GM06990 (cell line): ENCODE data around the gene TCFL5.

Experiments
- DNase-seq: peaks from one replicate; pipeline ENCODE4 v3.0.0-alpha.2; 2011; ENCODE audit not compliant: insufficient read length; ENCODE audit errors: extremely low read depth
- H3K27me3 ChIP-seq: replicated peaks from 2 replicates; pipeline ENCODE4 v1.6.0; 2011; ENCODE audit warnings: low read length; ENCODE audit not compliant: control insufficient read depth, insufficient read depth
- H3K36me3 ChIP-seq: 2 replicates; pipeline ENCODE4 v1.5.1; 2011; ENCODE audit warnings: low read length; ENCODE audit not compliant: control insufficient read depth, insufficient read depth
- H3K4me3 ChIP-seq: replicated peaks from 2 replicates; pipeline ENCODE4 v1.5.1; 2011; ENCODE audit warnings: low read depth, mild to moderate bottlenecking, control low read depth, low read length
- CTCF ChIP-seq: IDR thresholded peaks from 2 replicates; pipeline ENCODE4 v1.5.1; 2011; ENCODE audit warnings: low read length, control low read depth, mild to moderate bottlenecking, inconsistent platforms; ENCODE audit not compliant: insufficient read depth, poor library complexity, severe bottlenecking

Gene TCFL5

GRCh38 chr20:62889411-62889810 is 27.8 kb upstream of the TCFL5 start:
- H3K27me3 ChIP-seq = no peaks in the 10 kb centered on the region
- peaks cover 58% of the 10 kb centered on the region for H3K36me3 ChIP-seq
- H3K4me3 ChIP-seq = no peak overlapping the region
- no peak for TF ChIP-seq CTCF
- DNase-seq = no peak

- DNase-seq = no peak
- H3K27me3 ChIP-seq = no peaks in the 10 kb centered on the region
- no peak overlapping the region for H3K4me3 ChIP-seq
- TF ChIP-seq CTCF = no peak
- peaks cover 55% of the 10 kb centered on the region for H3K36me3 ChIP-seq
These were observed 27.3 kb upstream of the TCFL5 start for GRCh38 chr20:62888910-62889309.

DNA sequence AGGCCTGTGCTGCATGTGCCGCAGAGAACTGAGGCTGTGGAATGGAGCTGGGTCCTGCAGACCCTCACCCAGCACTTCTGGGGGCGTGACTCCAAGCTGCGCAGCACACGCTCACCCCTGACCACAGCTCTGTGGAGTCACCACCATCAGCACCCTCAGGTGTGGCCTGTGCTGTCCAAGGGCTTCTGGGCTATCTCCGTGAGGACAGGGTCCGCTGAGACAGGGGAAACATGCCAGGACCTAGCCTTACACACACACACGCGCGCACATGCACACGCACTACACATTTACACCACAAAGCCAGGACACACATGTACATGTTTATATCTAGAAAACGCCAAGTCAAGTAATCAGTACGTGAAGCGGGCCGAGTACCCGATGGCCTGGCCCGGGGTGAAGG is 26.8 kb upstream of the TCFL5 start:
- H3K4me3 ChIP-seq = no peak overlapping the region
- no peaks in the 10 kb centered on the region for H3K27me3 ChIP-seq
- no peak for DNase-seq
- peaks cover 50% of the 10 kb centered on the region for H3K36me3 ChIP-seq
- no peak for TF ChIP-seq CTCF

- DNase-seq = no peak
- peaks cover 48% of the 10 kb centered on the region for H3K36me3 ChIP-seq
- no peak for TF ChIP-seq CTCF
- H3K27me3 ChIP-seq = no peaks in the 10 kb centered on the region
- no peak overlapping the region for H3K4me3 ChIP-seq
These were observed 26.2 kb upstream of the TCFL5 start for GRCh38 chr20:62887860-62888239.

GRCh38 chr20:62887152-62887859 is 25.7 kb upstream of the TCFL5 start:
- H3K36me3 ChIP-seq = peaks cover 43% of the 10 kb centered on the region
- no peak for DNase-seq
- TF ChIP-seq CTCF = no peak
- no peaks in the 10 kb centered on the region for H3K27me3 ChIP-seq
- no peak overlapping the region for H3K4me3 ChIP-seq

DNA sequence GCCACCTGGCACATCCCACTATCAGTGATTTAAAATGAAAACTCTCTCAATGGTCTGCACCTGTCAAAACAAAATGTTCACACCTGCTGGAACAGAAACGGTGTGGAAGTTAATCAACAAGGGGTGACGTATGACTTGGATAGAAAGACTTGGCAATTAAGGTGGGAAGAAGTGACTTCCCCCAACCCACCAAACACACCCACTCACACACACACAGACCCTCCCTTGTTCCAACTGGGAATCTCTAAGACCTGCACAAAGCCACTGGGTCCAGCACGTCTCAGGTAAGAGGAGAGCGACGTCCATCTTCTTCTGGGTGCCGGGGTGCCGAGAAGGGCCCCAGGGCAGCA is 25.1 kb upstream of the TCFL5 start:
- no peak for DNase-seq
- no peak overlapping the region for H3K4me3 ChIP-seq
- no peaks in the 10 kb centered on the region for H3K27me3 ChIP-seq
- H3K36me3 ChIP-seq = peaks cover 39% of the 10 kb centered on the region
- TF ChIP-seq CTCF = no peak
